Amygdala (tissue), 56 donors: ENCODE results near the gene KANSL1.

Experiments
- DNase-seq, 56 donors: peaks; one replicate each; lab custom pipeline; 2025; lab: John Stamatoyannopoulos, UW

KANSL1 gene

GRCh38 chr17:45992175-45992574 lies 201.1 kb downstream of the KANSL1 start:
- DNase-seq, result peak in 11 of 56 donors; percentile 15 to 65 (median 34)

- DNase-seq, result no peak
Observed at GRCh38 chr17:45991341-45991740, 201.9 kb downstream of the KANSL1 start.

- DNase-seq, result no peak
Observed at GRCh38 chr17:45990886-45991285, 202.3 kb downstream of the KANSL1 start.

GRCh38 chr17:45989759-45990158 lies 203.5 kb downstream of the KANSL1 start:
- no peak for DNase-seq

GRCh38 chr17:45987706-45988105 lies 205.5 kb downstream of the KANSL1 start:
- no peak for DNase-seq

GRCh38 chr17:45986056-45986455 lies 207.2 kb downstream of the KANSL1 start:
- no peak for DNase-seq

- DNase-seq, result no peak
Observed at GRCh38 chr17:45985447-45985846, 207.8 kb downstream of the KANSL1 start.

GRCh38 chr17:45984368-45984767 lies 208.9 kb downstream of the KANSL1 start:
- DNase-seq, result no peak

- DNase-seq, result no peak
Observed at GRCh38 chr17:45983614-45984310, 209.5 kb downstream of the KANSL1 start.

GRCh38 chr17:45982791-45983613 lies 210.2 kb downstream of the KANSL1 start:
- no peak for DNase-seq

- DNase-seq, result no peak
Observed at GRCh38 chr17:45981306-45981705, 211.9 kb downstream of the KANSL1 start.

- DNase-seq, result no peak
Observed at GRCh38 chr17:45980855-45981254, 212.4 kb downstream of the KANSL1 start.
